ENCODE data around the gene GCFC2.

The GCFC2 gene

GRCh38 chr2:75632091-75632701, 78.5 kb downstream of the GCFC2 start:
- H3K4me3 ChIP-seq (ENCODE audit: low read depth, low read length), result no peak overlapping the region

GRCh38 chr2:75627902-75628504, 82.7 kb downstream of the GCFC2 start:
- H3K4me3 ChIP-seq (ENCODE audit: low read depth, low read length), result no peak overlapping the region

GRCh38 chr2:75622929-75623328, 87.8 kb downstream of the GCFC2 start:
- no peak overlapping the region for H3K4me3 ChIP-seq (ENCODE audit: low read depth, low read length)

GRCh38 chr2:75622500-75622899, 88.2 kb downstream of the GCFC2 start:
- H3K4me3 ChIP-seq (ENCODE audit: low read depth, low read length), result no peak overlapping the region

GRCh38 chr2:75621228-75621627, 89.5 kb downstream of the GCFC2 start:
- no peak overlapping the region for H3K4me3 ChIP-seq (ENCODE audit: low read depth, low read length)

- no peak overlapping the region for H3K4me3 ChIP-seq (ENCODE audit: low read depth, low read length)
Observed at GRCh38 chr2:75619956-75620740, 90.6 kb downstream of the GCFC2 start.

GRCh38 chr2:75616933-75617332, 93.8 kb downstream of the GCFC2 start:
- no peak overlapping the region for H3K4me3 ChIP-seq (ENCODE audit: low read depth, low read length)

- H3K4me3 ChIP-seq (ENCODE audit: low read depth, low read length), result no peak overlapping the region
Observed at GRCh38 chr2:75616406-75616805, 94.3 kb downstream of the GCFC2 start.

- H3K4me3 ChIP-seq (ENCODE audit: low read depth, low read length), result no peak overlapping the region
Observed at GRCh38 chr2:75614162-75614651, 96.5 kb downstream of the GCFC2 start.

- no peak overlapping the region for H3K4me3 ChIP-seq (ENCODE audit: low read depth, low read length)
Observed at GRCh38 chr2:75612862-75613243, 97.9 kb downstream of the GCFC2 start.
